ENCODE results near the gene CDKN3.
"Not testable (repeated sequence)": the region's sequence is repeated elsewhere in the genome, so short reads cannot be mapped to it uniquely, and the experiment has no call there.

Gene CDKN3

GRCh38 chr14:54424479-54424901 lies 27.7 kb downstream of the CDKN3 start:
- no peak for DNase-seq (ENCODE audit: low spot score)

- no peak for DNase-seq (ENCODE audit: low spot score)
Observed at GRCh38 chr14:54425068-54425467, 28.3 kb downstream of the CDKN3 start.

- DNase-seq (ENCODE audit: low spot score): no peak
Observed at GRCh38 chr14:54425537-54426274, 28.9 kb downstream of the CDKN3 start.

GRCh38 chr14:54427871-54428270 lies 31.1 kb downstream of the CDKN3 start:
- DNase-seq (ENCODE audit: low spot score): no peak

GRCh38 chr14:54428527-54428926 lies 31.7 kb downstream of the CDKN3 start:
- no peak for DNase-seq (ENCODE audit: low spot score)

- peak; percentile 29 for DNase-seq (ENCODE audit: low spot score)
Observed at GRCh38 chr14:54435500-54435981, 38.7 kb downstream of the CDKN3 start.

- DNase-seq (ENCODE audit: low spot score): not testable (repeated sequence)
Observed at GRCh38 chr14:54437954-54438353, 41.1 kb downstream of the CDKN3 start.

GRCh38 chr14:54438703-54439102 lies 41.9 kb downstream of the CDKN3 start:
- DNase-seq (ENCODE audit: low spot score): no peak

- no peak for DNase-seq (ENCODE audit: low spot score)
Observed at GRCh38 chr14:54440037-54440436, 43.2 kb downstream of the CDKN3 start.

GRCh38 chr14:54440476-54440872 lies 43.7 kb downstream of the CDKN3 start:
- DNase-seq (ENCODE audit: low spot score): no peak

GRCh38 chr14:54440873-54441868 lies 44.4 kb downstream of the CDKN3 start, which contains the start of gene CNIH1:
Gene CNIH1, minus strand, starts transcription at chr14:54441374. Its CDS starts 47 bp downstream, at chr14:54441327.
- peak; percentile 91 for DNase-seq (ENCODE audit: low spot score)

- not testable (repeated sequence) for DNase-seq (ENCODE audit: low spot score)
Observed at GRCh38 chr14:54442961-54443360, 46.2 kb downstream of the CDKN3 start.

- DNase-seq (ENCODE audit: low spot score): no peak
Observed at GRCh38 chr14:54443981-54444380, 47.2 kb downstream of the CDKN3 start.

- no peak for DNase-seq (ENCODE audit: low spot score)
Observed at GRCh38 chr14:54444681-54445080, 47.9 kb downstream of the CDKN3 start.

- no peak for DNase-seq (ENCODE audit: low spot score)
Observed at GRCh38 chr14:54446161-54446693, 49.4 kb downstream of the CDKN3 start.

- no peak for DNase-seq (ENCODE audit: low spot score)
Observed at GRCh38 chr14:54447231-54447692, 50.5 kb downstream of the CDKN3 start.

- DNase-seq (ENCODE audit: low spot score): no peak
Observed at GRCh38 chr14:54450535-54450934, 53.7 kb downstream of the CDKN3 start.

- DNase-seq (ENCODE audit: low spot score): no peak
Observed at GRCh38 chr14:54451121-54451601, 54.4 kb downstream of the CDKN3 start.

- no peak for DNase-seq (ENCODE audit: low spot score)
Observed at GRCh38 chr14:54451961-54452360, 55.2 kb downstream of the CDKN3 start.

- no peak for DNase-seq (ENCODE audit: low spot score)
Observed at GRCh38 chr14:54453252-54453651, 56.4 kb downstream of the CDKN3 start.

GRCh38 chr14:54453990-54454389 lies 57.2 kb downstream of the CDKN3 start:
- not testable (repeated sequence) for DNase-seq (ENCODE audit: low spot score)

- DNase-seq (ENCODE audit: low spot score): no peak
Observed at GRCh38 chr14:54455363-54455762, 58.6 kb downstream of the CDKN3 start.

Data from kidney capillary endothelial cell (primary cell).